HepG2 (cell line): ENCODE data around the gene MYO7B. TPM values are rescaled to one million over a fixed set of nuclear protein-coding genes. Genes with fewer than 3 reads are reported as not detected.

ENCODE experiments used
- GPN1 ChIP-seq: sonication (generic); formaldehyde crosslinking; IDR thresholded peaks from 2 replicates; pipeline ENCODE4 v1.5.1; 2020; ENCODE audit warnings: missing genetic modification reagents, borderline replicate concordance
- PBX3 ChIP-seq: sonication (generic); formaldehyde crosslinking; IDR thresholded peaks from 2 replicates; pipeline ENCODE4 v1.8.1; 2023; ENCODE audit warnings: missing genetic modification reagents, inconsistent platforms, borderline replicate concordance
- SAFB2 ChIP-seq: sonication (generic); formaldehyde crosslinking; IDR thresholded peaks from 2 replicates; pipeline ENCODE4 v1.5.1; 2020; ENCODE audit warnings: missing genetic modification reagents, low read depth, mild to moderate bottlenecking, borderline replicate concordance
- ZBED4 ChIP-seq: sonication (generic); formaldehyde crosslinking; IDR thresholded peaks from 2 replicates; pipeline ENCODE4 v1.4.0; 2020; ENCODE audit warnings: missing genetic modification reagents, borderline replicate concordance
- ZBTB10 ChIP-seq: sonication (generic); formaldehyde crosslinking; IDR thresholded peaks from 2 replicates; pipeline ENCODE4 v1.4.0; 2020; ENCODE audit warnings: missing genetic modification reagents, borderline replicate concordance
- ZHX2 ChIP-seq, 2 experiments: sonication (generic) in 1 of 2; formaldehyde crosslinking in 1 of 2; IDR thresholded peaks; 2 replicates each; pipeline versions ENCODE4 v1.6.1 to v1.9.0; 2014 to 2022; ENCODE audit warnings: antibody characterized with exemption in 1 of 2, borderline replicate concordance in 1 of 2, inconsistent platforms in 1 of 2, low read depth in 1 of 2, missing genetic modification reagents in 1 of 2
- ZNF619 ChIP-seq: sonication (generic); formaldehyde crosslinking; IDR thresholded peaks from 2 replicates; pipeline ENCODE4 v1.4.0; 2020; ENCODE audit warnings: mild to moderate bottlenecking, missing genetic modification reagents
- polyA plus RNA-seq, 8 experiments: library from polyadenylated mRNA; depleted of rRNA in 3 of 8; stranded (reverse) in 7 of 8; unstranded in 1 of 8; fragments of >200 nt; fragmentation: Illumina TruSeq in 4 of 8; extraction: Trizol in 4 of 8; gene quantifications; 2 replicates each; pipeline versions ENCODE4 v1.2.1 to v1.2.3, GENCODE V29; 2011 to 2016; ENCODE audit warnings: low read depth in 4 of 8, missing spikeins in 1 of 8, mixed read lengths in 1 of 8; ENCODE audit not compliant: insufficient read depth in 1 of 8
- total RNA-seq, 5 experiments: library from RNA; depleted of rRNA; stranded (reverse); fragments of >200 nt; fragmentation: Illumina TruSeq; extraction: Trizol; gene quantifications; 2 replicates each; pipeline ENCODE4 v1.2.3, GENCODE V29; 2016; ENCODE audit warnings: low read depth in 1 of 5

The MYO7B gene
- total and polyA plus RNA-seq, 2 of the 13 experiments (the other 11 are each of a cell fraction or from before 2014, with no cell fraction given) = not detected

GRCh38 chr2:127640082-127641072, 104.9 kb downstream of the MYO7B start (continued):
- TF ChIP-seq ZBED4 (CRISPR knock-in tag) (peak; percentile 35; the same call in 1 of the 2 replicates), ZBTB10 (CRISPR knock-in tag) (no peak), ZNF619 (CRISPR knock-in tag) (no peak), SAFB2 (CRISPR knock-in tag) (no peak), PBX3 (CRISPR knock-in tag) (no peak), GPN1 (CRISPR knock-in tag) (no peak), ZHX2 (IDR thresholded peaks at IDR 0.05; ENCODE audit: low read depth) (no peak), ZHX2 (CRISPR knock-in tag; IDR thresholded peaks at IDR 0.05; ENCODE audit: borderline replicate concordance) (no peak)
